NCI-H82 treated with DMSO at 0.1 percent for 48 hours (cell line): ENCODE measurements around the gene CLPTM1L.
"Not testable (repeated sequence)": the region's sequence is repeated elsewhere in the genome, so short reads cannot be mapped to it uniquely, and the experiment has no call there.

Experiments
- DNase-seq: peaks from one replicate; lab custom pipeline; 2025; ENCODE audit not compliant: unreplicated experiment; lab: John Stamatoyannopoulos, UW

CLPTM1L gene

DNA sequence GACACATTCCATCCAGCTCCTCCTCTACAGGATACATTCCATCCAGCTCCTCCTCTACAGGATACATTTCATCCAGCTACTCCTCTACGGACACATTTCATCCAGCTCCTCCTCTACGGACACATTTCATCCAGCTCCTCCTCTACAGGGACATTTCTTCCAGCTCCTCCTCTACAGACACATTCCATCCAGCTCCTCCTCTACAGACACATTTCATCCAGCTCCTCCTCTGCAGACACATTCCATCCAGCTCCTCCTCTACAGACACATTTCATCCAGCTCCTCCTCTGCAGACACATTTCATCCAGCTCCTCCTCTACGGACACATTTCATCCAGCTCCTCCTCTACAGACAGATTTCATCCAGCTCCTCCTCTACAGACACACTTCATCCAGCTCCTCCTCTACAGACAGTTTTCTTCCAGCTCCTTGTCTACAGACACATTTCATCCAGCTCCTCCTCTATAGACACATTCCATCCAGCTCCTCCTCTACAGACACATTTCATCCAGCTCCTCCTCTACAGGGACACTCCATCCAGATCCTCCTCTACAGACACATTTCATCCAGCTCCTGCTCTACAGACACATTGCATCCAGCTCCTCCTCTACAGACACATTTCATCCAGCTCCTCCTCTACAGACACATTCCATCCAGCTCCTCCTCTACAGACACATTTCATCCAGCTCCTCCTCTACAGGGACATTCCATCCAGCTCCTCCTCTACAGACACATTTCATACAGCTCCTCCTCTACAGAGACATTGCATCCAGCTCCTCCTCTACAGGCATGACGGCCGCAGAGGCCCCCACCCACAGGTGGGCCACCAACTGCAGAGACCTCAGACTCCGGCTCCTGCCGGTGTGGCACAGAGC, 16.4 kb downstream of the CLPTM1L start:
- not testable (repeated sequence) for DNase-seq

DNA sequence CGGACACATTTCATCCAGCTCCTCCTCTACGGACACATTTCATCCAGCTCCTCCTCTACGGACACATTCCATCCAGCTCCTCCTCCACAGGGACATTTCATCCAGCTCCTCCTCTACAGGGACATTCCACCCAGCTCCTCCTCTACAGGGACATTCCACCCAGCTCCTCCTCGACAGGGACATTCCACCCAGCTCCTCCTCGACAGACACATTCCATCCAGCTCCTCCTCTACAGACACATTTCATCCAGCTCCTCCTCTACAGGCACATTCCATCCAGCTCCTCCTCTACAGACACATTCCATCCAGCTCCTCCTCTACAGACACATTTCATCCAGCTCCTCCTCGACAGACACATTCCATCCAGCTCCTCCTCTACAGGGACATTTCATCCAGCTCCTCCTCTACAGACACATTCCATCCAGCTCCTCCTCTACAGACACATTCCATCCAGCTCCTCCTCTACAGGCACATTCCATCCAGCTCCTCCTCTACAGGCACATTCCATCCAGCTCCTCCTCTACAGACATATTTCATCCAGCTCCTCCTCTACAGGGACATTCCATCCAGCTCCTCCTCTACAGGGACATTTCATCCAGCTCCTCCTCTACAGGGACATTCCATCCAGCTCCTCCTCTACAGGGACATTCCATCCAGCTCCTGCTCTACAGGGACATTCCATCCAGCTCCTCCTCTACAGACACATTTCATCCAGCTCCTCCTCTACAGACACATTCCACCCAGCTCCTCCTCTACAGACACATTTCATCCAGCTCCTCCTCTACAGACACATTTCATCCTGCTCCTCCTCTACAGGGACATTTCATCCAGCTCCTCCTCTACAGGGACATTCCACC, 17.8 kb downstream of the CLPTM1L start:
- not testable (repeated sequence) for DNase-seq

DNA sequence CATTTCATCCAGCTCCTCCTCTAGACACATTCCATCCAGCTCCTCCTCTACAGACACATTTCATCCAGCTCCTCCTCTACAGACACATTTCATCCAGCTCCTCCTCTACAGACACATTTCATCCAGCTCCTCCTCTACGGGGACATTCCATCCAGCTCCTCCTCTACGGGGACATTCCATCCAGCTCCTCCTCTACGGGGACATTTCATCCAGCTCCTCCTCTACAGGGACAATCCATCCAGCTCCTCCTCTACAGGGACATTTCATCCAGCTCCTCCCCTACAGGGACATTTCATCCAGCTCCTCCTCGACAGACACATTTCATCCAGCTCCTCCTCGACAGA, 18.4 kb downstream of the CLPTM1L start:
- not testable (repeated sequence) for DNase-seq

DNA sequence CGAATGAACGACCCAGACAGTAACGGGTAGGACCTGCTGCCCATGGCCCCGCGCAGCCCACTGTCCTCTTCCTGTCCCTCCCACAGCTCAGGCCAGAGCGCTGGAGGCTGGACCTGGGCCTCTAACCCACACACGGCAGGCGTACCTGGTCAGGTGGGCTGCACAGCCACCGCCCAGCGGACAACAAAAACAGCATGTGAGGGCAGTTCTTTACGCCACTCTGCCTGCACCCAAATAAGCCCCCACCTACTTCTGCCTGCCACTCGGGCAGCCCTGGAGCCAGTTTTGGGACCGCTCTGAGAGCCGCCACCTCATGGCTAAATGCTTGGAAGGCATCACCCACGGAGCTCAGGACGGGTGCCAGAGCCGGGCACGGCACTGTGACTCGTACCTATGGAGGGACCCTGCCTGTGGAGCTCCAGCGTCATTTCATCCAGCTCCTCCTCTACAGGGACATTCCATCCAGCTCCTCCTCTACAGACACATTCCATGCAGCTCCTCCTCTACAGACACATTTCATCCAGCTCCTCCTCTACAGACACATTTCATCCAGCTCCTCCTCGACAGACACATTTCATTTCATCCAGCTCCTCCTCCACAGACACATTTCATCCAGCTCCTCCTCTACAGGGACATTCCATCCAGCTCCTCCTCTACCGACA, 18.9 kb downstream of the CLPTM1L start:
- no peak for DNase-seq

DNA sequence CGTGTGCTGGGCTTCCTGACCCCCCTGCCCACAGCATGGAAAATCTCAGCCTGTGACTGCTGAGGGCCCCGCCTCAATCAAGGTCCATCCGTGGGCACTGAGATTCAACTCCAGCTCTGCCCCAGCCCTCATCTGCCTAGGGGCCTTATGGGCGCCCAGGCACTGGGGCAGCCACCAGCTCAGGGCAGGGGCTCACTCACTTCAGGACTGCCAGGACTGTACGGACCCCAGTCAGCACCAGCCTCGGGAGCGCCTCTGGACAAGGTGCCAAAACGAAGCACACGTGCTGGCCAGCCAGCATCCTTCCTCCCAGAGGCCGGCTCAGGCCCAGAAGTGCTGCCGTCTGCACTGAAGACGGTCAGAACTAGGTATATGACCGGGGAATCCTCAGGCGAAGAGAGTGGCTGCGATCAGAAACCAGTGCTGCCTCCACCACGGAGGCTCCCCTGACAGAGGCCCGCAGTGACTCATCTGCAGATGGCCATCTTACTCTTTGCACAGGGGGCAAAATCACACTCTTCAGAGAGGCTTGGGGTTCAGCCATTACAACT, 19.6 kb downstream of the CLPTM1L start:
- DNase-seq, result no peak

DNA sequence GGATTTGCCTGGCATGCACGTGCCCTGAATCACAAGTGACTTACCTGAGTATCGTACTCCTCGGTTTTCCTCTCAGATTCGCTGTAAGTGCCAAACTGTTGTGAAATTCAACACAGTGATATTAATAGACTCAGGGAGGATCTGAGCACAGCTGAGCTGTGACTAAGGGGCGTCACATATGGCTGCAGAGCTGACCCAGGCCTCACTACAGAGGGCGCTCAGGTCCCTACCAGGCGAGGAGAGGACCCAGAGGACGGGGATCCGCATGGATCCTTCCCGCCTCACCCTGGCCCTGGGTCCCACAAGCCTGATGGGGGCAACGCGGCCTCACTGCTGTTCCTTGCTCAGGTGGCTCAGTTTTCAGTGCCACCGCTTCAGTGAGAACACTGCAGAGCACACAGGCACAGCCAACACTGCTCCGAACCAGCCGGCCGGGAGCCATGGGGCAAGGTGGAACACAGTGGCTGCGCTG, 20.1 kb downstream of the CLPTM1L start:
- no peak for DNase-seq

DNA sequence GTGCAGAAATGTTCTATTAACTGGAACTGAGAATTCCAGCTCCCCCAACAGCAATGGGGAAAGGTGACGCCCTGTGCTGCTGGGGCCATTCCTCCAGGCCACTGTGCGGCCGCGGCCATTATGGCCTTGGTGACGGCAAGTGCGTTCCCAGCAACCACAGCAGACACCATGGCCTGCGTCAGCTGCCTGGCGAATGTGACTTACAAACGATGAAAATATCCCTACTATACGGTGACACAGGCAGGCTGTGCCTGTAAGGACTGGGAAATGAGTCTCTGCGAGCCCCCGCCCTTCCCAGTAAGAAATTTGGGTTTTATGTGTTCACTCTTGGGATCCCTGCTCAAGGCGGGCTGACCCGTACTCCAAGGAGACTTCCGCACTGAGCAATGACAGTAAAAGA, 20.6 kb downstream of the CLPTM1L start:
- DNase-seq, result no peak

DNA sequence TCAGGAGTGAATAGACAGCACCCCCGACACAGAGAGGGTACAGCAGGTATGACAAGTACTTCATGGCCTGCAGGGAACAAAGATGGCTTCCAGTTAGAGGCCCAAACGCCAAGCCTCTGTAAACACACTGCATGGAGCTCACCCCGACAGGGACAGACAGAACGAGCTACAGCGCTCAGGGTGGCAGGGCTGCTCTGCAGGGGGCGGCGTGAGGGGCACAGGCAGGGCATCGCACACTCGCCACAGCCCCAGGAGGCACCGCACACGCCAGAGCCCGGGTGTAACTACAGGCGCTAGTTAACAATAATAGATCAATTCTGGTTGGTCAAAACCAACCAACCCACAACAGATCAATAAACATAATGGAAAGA, 21.1 kb downstream of the CLPTM1L start:
- DNase-seq, result no peak

DNA sequence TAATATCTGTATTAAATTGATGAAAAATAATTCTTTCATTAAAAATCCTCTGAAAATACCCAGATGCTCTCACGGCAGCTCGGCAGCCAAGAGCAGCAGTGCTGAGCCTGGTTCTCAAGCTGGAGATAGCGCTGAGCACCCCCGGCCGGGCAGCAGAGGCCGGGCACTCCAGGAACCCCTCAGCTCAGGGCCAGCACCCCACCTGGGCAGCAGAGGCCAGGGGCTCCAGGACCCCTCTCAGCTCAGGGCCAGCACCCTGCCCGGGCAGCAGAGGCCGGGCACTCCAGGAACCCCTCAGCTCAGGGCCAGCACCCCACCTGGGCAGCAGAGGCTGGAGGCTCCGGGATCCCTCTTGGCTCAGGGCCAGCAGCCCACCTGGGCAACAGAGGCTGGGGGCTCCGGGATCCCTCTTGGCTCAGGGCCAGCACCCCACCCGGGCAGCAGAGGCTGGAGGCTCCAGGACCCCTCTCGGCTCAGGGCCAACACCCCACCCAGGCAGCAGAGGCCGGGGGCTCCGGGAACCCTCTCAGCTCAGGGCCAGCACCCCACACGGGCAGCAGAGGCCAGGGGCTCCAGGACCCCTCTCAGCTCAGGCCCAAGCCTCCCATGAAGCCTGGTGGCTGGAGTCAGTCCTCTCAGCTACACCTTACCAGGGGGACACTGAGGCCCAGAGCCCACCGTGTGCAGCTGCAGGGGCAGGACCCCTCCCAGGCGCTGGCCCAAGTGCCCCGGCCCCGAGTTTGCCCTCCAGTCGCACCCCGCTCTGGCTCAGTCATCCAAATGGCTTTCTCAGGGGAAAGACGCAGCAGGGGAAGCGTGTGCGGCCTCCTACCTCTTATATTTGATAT, 21.7 kb downstream of the CLPTM1L start:
- DNase-seq, result no peak

DNA sequence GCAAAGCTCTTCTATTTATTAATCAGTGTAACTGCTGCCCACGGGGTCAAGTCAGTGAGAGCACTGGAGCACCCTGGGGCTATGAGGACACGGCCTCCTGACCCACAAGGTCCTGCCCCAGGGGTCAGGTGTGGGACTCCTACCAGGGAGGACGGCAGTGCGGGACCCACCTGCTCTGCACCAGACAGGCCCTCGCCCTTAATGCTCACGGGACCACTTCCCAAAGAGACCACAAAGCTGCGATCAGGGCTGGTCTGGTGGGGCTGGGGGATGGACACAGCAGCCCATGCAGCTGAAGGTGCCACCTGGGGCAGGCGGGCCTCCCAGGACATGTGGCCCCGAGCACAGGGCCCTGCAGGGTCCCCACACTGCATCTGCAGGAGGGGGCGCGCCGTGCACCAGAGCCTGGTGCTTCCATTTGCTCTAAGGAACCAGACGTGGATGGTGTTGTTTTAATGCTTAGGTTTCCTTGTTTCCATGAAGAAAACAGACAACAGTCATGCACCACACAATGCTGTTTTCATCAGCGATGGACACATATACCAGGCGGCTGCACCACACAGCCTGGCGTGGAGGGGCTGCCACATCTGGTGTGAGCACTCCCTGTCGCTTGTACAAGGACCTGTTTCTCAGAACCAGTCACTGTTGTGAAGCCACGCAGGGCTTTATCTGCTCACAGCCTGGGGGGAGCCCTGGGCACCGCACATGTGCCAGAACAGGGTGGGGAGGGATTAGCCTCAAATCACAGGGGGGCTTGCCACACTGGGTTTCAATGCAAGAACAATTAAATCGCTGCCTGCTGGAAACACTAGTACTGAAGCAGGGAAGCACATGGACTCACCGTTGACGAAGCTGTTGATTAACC, 22.6 kb downstream of the CLPTM1L start:
- DNase-seq, result no peak

DNA sequence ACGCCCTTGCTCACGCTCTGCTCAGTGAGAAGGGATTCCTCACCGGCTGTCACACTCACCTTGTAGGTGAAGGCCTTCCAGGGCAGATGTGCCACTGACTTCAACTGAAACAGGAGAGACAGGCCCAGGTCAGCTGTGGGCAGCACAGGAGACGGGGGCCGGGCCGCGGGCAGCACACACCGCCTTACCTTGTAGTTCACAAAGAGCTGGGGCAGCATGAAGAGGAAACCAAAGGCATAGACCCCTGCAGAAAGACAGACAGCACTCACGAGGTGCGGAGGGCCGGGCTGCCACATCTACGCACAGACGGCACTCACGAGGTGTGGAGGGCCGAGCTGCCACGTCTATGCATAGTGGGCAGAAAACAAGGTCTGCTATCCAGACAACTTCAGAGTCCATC, 23.3 kb downstream of the CLPTM1L start:
- no peak for DNase-seq

DNA sequence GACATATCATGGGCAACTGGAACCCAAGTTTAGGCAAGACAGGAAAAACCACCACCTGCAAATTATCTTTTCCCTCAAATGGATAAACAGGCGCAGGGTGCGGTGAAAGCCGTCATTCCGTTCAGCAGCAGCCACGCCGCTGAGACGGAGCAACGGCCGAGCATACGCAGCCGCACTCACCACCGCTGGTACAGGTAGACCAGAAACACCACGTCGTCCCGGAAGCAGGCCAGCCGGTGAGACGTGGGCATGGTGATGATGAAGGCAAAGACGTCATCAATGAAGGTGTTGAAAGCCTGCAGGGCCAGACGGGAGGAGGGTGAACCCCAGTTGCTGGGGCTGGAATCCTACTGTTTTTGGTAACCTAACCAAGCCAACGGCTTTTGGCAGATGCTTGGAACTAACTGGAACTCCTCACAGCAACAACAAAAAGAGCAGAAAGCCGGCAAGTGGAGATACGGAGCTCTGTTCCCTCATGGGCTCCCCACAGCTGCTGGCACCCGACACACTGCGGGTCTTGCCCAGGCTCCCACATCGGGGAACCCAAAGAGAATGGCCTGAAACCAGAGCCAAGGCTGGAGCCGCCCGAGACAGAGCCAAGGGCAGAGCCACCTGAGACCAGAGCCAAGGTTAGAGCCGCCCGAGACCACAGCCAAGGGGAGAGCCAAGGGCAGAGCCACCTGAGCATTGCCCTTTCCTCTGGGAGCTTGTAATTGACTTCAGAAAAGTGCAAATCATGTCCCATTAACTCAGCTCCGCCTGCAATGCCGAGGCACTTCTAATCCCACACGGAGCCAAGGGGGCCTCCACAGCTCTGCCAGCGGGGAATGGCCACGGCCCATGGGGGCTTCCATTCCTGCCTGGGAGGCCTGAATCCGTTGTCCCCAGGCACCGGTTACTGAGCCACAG, 24.2 kb downstream of the CLPTM1L start:
- DNase-seq, result no peak

DNA sequence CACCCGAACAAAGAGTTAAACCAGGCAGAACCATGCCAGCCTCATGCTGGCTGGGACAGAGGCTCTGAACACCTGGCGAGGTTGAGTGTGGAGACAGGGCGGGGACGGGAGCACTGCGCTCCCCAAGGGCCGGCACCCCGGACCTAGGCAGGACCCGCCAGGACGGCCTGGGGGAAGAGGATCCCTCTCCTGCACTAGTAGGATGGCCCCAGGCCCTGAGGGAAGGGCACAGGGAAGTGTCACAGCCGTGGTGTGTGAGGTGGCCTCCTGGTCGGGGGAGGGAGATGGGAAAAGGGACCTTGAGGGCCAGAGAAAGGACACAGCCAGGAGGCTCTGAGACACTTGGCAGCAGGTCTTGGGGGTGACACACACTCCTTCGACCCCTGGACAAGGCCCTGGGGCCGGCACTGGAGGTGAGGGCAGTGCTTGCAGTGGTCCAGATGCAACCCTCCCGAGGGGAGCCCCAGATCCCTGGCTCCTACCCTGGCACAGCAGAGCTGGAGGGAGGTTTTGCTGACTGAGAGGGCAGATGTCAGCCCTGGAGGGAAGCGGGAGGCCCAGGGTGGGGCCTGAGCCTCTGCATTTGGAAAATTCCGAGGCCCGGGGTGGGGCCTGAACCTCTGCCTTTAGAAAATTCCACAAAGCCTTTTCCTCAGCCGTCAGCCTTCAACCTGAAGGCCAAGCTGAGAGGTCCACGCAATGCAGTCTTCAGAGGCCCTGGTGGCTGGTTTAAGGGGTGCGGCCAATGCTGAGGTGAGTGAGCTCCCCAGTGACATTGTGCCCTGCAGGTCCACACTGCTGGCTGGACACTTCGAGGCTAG, 25.3 kb downstream of the CLPTM1L start:
- DNase-seq, result no peak

DNA sequence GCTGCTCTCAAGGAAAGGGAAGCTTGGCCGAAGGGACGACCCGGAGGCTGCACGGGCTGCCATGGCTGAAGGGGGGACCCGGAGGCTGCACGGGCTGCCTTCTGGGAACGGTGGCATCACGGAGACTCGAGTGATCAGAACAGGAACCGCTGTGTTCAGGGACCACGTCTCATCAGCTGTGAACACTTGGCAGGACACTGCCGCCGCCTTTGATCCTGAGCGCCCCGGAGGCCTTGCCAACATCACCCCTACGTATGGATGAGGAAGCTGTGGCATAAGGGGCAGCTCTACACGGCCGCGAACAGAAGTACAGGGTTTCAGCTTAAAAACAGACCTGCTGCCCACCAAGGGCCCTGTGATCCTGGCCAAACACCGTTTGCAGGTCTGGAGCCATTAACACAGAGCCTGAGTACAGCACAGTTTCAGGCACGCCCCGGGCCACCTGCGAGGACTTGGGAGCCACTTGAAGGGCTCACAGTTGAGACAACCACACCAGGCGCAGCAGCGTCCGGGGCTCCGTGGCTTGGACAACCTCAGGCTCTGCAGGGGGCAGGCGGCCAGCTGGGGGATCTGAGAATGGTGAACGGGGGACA, 26.1 kb downstream of the CLPTM1L start:
- no peak for DNase-seq

DNA sequence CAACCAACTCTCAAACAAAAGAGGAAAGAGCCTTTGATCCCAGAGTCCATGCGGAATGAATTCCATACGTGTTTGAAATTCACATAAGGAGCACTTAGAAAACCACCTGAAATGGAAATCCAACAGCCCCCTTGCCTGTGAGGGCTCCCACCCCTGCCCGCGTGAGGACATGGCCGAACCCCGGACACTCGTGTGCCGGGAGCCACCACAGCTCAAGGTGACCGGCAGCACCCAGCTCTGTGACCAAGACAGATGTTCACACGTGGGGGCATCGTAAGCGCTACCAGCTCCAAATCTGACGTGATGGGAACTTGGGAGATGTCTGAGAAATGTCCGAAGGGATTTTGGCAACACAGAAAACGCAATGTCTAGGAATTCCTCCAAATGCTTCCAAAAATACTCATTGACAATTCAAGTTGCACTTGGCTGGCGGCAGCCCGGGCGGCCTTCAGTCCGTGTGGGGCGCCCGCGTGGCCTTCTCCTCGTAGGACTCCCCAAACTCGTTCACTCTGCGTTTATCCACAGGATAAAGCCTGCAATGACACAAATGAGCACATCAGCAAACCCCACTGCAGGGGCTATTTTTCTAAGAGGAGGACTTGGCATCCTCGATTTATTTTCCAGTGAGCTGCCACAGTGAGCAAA, 26.9 kb downstream of the CLPTM1L start:
- no peak for DNase-seq

DNA sequence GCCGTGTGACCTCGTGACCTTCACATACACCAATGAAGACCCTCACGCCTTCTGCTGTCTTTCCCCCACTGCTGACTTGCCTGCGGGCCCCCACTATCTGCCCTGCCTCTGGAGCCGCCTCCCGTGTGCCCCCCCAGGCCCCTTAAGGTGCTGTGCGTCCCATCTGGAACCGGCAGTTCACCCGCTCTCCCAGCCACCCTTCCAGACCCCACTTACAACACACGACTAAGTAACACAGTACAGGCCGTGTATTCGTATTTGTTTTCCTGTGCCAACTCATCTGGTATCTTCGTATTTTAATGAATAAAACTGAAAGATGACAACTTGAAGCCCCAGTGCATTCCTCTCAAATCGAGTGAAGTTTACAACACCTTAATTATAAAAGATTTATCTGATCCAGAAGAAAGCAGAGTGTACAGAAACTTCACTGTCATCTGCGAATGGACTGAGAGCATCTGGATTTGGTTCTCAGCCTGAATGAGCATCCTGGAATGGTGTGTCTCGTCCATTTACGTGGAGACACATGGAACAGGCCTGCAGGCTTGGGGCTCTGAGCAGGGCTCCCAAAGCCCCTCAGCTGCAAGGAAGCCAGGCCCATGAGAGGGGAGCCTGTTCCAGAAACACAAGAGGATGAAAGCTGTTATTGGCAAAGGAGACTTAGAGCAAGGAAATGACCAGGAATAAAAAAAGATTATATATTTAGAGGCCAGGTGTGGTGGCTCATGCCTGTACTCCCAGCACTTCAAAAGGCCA, 28.1 kb downstream of the CLPTM1L start:
- no peak for DNase-seq
